Activated gamma-delta T cell treated with Interleukin-2 at 50 U/mL for 16 hours (primary cell): ENCODE results near the gene ZFAND3.
"Not testable (repeated sequence)": the region's sequence is repeated elsewhere in the genome, so short reads cannot be mapped to it uniquely, and the experiment has no call there.

ENCODE experiments used
- DNase-seq: peaks from one replicate; pipeline ENCODE4 v3.0.0-alpha.2; 2020

ZFAND3 gene

DNA sequence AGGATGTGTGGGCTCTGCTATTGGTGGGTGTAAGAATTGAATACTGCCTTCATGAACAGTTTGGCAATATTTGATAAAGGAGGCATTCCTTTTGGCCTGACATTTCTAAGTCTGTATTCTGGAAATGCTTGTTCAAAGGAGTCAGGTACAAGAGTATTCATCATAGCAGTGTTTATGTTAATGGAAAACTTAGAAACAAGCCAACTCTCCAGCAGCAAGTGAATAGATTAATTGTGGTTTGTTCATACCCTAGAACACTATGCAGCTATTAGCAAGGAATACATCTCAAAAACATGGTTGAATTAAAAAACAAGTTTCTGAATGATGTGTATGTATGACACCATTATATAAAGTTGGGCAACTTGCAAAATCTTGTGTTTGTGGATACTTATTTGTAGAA is 195.8 kb downstream of the ZFAND3 start:
- DNase-seq, result no peak

DNA sequence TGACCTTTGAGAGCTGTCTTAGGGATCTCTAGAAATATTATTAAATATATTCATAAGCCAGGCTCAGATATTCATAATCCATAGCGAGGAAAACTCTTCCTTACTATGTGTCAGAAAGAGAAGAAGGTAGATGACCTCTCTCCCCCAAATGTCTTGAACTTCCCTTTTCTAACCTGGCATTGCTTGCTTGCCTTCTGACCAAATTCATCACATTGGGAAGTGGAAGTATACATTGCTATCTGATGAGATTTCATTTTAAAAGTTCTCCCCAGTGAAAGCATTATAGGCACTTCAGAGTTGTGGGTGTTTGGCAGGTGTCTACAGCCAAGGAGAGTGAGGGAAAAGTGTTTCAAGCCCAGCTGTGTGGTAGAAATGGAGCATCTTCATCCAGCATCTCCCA is 197.3 kb downstream of the ZFAND3 start:
- DNase-seq, result no peak

DNA sequence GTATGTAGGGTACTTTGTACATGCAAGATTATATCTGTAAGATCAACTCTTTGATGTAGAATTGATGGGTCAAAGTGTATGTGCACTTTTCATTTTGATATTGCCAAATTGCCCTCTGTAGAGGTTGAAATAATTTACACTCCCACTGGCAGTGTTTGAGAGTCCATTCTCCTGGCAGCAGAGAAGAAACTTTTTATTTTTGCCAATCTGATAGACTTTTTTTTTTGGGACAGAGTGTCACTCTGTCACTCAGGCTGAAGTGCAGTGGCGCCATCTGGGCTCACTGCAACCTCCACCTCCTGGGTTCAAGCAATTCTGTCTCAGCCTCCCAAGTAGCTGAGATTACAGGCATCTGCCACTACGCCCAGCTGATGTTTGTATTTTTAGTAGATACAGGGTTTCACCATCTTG is 199.2 kb downstream of the ZFAND3 start:
- DNase-seq, result no peak

DNA sequence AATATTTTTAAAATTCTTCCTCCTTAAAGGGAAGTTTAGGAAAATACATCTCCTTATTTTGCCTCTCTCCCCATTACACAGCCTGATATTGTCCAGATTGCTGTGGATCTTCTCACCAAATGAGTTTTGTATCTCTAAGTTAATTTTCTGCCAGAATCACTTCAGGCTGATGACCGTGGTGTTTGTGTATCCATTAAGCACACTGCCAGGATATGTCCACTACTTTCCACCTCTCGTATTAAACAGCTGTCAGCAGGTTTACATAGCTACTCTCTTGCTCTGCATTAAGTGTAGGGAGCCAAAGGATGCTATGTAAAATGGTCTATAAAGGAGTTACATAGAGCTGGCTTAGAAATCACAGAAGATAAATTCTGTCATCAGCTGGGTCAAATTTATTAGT is 201.1 kb downstream of the ZFAND3 start:
- DNase-seq, result no peak

DNA sequence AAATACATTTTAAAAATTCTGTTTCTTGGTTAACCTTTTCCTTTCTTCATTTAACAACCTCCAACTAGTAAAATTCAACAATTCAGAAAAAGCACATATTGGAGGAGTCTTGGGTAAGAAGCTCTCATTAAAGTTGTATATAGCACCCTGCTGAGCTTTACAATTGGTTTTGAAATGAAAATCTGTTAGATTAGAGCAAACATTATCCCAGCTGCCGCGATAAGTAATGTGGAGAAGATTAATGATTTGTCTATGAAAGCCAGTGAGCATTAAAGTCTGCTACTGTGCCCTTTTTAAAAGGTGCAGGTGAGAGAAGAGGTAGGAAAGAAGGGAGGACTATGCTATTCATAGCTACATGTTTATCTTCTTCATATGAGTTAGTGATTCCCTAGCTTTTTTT is 201.5 kb downstream of the ZFAND3 start:
- DNase-seq, result no peak

DNA sequence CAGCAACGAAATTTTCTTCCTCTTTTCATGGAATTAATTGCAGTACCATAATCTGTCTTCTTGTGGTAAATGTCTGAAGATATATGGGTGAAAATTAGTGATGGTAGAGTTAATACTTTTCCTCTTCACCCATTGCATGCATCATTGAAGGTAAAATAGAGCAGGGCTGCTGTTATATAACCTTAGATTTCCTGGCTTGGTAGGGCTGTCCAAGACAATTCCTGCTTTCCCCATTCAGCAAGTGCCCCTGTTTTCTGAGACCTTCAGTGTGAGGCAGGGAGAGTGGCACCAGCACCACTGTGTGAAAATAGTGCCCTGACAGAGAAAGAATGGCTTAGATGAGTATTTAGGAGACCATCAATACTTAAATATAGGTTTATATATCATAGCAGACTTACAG is 202.0 kb downstream of the ZFAND3 start:
- DNase-seq, result no peak

DNA sequence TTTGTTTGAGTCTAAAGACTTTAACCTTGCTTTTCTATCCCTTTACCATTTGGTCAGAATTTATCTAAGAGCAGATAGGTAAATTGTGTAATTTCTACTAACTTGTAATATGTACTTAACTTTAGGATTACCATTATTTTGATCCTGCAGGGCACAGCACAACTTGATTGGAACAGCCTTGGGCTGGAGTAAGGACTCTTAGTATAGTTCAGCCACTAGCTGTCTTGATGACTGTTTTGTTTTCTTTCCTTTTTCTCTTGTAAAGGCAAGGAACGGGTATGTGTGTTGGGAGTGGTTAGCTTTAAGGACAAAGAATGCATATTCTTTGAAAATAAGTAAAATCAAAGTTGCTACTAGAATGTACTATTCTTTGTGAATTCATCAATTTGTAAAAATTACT is 203.2 kb downstream of the ZFAND3 start:
- DNase-seq, result no peak

DNA sequence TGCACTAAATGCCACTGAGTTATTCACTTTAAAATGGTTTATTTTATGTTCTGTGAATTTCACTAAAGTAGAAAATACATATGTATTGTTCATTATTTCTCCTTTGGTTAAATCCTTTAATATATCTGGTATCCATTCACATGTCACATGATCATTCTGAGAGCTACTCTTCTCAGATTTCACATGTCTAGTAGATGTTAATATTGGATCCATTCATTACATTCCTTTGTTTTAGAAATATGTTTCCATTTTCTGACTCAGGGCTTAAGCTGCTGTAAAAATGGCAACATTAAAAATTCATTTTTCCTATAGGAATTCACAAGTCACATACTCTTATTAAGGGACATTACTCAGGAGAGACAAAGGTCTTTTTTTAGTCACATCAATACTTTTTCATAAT is 205.4 kb downstream of the ZFAND3 start:
- no peak for DNase-seq

DNA sequence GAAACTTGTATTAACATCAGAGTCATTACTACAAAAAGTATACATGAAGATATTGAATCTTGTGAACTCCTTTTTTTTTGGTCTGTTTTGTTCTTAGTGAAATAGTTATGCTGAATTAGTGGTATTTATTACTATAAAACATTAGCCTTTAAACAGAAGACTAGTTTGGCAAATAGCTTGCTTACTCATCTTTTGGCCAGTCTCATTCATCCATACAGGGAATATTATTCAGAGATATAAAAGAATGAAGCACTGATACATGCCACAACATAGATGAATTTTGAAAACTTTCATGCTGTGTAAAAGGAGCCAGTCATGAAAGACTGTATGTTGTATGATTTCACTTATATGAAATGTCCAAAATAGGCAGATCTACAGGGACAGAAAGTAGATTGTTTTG is 205.9 kb downstream of the ZFAND3 start:
- DNase-seq, result no peak

DNA sequence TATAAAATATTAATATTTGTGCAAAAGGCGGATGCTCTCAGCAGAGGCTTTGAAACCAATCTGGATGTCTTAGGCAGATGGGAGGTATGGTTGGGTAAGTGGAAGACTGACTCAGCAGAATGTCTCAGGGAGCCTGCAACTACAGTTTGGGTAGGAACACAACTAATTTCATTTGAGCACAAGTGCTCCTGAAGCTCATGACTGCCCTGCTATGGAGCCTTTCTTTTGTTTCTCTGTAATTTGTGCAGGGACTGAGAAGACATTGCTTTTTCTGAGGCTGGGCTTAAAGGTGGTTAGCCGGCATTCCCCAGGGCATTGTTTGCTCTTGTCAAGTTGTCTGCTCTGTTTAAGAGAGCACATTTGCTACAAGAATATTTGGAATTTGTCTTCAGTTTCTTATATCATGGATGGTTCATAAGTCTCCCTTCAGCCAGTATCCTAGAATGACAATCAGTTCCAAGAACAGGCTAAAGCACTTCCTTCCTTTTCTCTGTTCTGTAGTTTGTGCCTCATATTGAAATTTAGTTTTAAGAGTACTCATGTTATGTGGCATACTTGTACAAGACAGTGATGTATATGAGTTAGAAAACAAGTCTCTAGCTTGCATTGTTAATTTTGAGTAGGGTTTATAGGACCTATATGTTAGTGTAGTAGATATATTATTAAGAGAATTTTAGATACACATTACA is 208.3 kb downstream of the ZFAND3 start:
- DNase-seq, result no peak

DNA sequence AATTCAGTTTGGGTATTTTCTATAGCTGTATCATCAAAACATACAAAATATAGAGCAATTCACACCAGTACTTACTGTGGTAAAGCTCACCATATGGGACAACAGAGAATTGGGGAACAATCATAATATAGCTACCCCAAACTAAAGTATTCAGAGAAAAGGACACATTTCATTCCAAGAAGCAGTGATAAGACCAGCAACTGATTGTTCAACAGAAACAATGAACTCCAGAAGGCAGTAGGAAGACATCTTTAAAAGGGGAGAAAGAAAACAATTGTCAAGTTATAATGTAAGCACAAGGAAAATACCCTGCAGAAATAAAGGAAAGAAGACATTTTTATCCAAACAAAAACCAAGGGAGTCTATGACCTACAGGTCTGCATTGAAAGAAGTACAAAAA is 210.9 kb downstream of the ZFAND3 start:
- no peak for DNase-seq

DNA sequence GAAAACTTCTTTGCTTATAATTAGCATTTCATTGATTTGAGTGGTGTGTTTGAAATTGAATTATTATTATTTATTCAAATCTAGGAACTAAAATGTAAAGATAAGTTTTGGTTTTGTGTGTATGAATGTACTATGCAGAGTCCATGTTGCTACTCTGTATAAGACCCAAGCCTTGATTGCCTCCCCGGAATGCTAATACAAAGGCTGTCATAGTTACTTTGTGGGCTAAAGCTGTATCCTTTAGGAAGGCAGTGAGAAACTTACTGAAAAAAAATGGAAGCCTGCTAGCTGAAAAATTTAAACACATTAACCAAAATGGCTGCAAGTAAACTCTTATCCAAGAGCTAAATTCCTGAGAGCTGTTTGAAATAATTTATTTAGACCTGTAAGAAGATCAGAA is 213.3 kb downstream of the ZFAND3 start:
- DNase-seq, result no peak

DNA sequence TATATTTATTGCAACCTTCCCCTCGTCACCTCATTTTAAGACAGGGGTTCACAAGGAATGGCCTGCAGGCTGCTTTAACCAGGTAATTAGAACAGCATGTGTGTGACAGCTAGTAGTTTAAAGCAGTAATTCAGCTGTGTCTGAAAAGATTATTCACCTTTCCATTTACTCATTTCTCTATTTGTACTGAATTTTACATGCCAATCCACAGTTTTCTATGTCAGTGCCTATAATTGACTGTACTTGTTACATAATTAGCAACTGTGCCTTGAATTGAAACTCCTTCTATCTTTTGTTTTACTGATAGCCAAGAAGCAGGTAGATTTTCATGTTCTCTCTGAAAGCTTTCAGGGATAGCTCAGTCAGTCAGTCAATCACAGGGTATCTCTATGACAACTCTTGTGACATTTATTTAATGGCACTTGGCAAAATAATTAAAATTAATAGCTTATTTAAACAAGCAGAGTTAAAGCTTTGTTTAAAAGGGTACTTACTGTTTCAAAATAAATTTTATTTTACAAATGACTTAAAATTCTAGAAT is 214.0 kb downstream of the ZFAND3 start:
- DNase-seq, result no peak

DNA sequence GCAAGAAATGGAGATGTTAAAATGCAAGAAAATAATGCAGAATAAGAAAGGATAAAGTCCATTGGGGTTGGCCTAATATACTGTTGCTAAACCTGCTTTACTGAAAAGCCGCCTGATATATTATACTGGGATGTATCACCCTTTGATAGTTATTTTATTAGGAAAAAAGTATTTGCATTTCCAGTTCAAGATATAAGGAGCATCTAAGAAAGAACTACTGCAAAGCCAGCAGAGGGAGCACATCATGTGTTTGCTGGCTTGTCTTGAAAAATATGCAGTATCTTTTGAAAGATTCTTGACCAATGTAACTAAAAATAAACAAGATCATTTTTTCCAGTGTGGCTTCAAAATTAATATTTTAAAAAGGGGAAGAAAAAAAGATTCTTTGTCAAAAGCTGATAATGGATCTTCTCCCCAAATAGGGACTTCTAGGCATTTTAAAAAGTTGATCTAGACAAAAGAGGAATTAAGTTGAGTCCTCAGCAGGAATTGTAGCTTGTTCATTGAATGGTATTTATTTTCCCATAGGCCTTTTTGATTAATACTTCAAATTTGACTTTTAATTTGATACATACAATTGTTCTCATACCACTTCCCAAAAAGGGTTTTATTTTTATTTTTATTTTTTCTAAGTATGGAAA is 214.9 kb downstream of the ZFAND3 start:
- no peak for DNase-seq

DNA sequence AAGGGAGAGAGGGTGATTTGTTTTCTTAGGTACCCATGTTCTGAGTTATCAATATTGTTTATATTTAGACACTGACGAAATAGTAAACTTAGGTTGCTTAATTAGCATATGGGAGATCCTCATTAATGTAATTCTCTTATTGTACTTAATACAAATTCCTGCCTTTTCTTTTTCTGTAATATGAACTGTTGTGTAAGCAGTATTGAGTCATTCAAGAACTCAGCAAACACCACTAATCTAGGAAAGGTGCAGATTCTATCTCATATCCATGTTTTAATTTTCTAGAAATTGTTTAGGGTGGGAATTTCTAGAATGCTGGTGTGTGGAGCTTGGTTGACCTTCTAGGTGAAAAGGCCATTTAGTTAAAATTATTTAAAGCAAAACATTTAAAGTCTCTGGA is 216.0 kb downstream of the ZFAND3 start:
- DNase-seq, result no peak

DNA sequence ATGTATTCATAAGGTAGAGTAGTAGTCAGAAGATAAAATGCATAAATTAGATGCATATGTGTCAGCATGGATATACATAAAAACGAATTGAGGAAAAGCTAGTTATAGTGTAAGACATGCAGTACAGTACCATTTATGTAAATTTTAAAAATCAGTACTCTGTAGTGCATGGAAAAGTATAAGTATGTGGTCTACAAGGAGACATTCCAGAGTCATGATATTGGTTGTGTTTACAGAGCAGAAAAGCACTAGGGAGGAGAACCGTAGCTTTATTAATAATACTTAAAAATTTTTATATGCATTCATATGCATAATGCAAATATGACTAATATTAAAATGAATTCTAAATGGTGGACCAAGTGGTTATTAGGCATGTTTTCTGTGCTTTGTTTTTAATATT is 220.0 kb downstream of the ZFAND3 start:
- DNase-seq, result no peak

DNA sequence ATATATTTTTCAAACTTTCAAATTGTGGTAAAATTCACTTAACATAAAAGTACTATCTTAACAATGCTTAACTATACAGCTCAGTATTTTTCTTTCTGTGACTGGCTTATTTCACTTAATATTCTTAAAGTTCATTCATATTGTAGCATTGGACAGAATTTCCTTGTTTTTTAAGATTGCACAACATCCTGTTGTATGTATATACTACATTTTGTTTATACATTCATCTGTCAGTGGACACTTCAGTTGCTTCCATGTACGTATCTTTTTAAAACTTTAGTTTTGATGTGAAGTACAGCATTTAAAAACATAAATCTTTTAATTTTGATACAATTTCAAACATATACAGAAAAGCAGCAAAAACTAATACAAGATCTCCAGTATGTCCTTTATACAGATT is 220.7 kb downstream of the ZFAND3 start:
- DNase-seq, result no peak

DNA sequence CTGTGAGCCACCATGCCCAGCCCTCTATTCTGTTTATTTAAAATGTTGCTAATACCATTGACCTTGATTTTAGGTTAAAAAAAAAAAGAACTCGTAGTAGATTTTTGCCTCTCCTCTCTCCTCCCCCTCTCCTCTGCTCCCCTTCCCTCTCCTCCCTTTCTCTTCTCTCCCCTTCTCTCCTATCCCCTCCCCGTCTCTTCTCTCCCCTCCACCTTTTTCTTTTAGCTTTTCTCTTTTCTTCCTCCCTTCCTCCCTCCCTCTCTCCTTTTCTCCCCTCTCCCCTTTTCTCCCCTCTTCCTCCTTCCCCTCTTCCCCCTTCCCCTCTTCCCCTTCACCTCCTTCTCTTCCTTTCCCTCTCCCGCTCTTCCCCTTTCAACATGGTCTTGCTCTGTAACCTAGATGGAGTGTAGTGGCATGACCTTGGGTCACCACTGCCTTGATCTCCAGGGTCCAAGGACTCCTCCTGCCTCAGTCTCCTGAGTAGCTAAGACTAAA is 223.8 kb downstream of the ZFAND3 start:
- no peak for DNase-seq

DNA sequence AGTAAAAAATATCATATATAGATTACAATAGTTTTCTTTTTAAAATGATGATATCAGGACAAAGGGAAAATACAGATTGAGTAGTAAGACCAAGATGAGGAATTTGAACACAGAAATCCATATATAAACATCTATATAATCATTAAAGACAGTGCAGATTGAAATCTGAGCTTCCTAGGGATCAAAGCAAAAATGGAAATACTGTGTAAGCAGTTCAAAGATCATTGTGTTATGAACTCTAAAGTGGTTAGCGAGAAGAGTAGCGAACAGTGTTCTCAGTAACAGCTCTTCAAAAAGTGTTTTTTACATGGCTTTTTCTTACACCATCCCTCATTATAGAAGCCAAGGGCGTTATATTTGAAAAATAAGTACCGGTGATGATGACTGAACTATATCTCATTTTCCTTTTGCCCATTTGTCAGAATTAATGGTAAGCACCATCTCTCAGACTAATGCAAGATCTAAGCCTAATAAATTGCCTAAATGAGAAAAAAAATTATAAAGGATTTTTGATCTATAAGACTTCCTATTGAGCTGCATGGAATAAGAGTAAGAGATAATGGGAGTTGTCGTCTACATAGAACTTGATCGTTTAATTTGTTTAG is 226.3 kb downstream of the ZFAND3 start:
- no peak for DNase-seq

DNA sequence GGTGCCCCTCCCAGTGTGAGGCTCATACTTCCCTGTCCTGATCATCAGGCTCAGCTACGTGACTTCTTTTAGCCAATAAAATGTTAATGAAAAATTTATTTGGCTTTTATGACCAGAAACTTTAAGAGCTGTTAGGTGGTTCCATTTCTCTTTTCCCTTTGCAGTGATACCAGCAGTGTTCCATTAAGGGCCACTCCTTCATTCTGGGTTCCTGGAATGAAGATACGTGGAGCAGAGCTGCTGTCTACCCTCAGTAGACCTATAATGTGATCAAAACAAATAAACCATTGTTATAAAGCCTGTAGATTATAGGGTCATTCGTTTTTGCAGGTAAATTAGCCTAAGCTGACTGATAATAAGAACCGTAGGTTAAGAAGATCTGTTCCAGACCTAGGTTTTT is 228.0 kb downstream of the ZFAND3 start:
- no peak for DNase-seq

DNA sequence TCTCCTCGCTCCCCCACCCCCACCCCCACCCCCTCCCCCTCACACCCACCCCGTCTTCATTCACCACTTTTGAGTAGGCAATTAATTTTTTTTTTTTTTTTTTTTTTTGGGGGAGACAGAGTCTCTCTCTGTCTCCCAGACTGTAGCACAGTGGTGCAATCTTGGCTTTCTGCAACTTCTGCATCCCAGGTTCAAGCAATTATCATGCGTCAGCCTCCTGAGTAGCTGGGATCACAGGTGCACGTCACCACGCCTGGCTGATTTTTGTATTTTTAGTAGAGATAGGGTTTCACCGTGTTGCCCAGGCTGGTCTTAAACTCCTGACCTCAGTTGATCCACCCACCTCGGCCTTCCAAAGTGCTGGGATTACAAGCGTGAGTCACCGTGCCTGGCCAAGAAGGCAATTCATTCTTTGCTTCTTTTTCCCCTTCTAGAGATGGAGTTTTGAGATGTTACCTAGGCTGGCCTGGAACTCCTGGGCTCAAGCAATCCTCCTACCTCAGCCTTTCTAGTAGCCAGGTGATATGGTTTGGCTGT is 230.4 kb downstream of the ZFAND3 start:
- not testable (repeated sequence) for DNase-seq

DNA sequence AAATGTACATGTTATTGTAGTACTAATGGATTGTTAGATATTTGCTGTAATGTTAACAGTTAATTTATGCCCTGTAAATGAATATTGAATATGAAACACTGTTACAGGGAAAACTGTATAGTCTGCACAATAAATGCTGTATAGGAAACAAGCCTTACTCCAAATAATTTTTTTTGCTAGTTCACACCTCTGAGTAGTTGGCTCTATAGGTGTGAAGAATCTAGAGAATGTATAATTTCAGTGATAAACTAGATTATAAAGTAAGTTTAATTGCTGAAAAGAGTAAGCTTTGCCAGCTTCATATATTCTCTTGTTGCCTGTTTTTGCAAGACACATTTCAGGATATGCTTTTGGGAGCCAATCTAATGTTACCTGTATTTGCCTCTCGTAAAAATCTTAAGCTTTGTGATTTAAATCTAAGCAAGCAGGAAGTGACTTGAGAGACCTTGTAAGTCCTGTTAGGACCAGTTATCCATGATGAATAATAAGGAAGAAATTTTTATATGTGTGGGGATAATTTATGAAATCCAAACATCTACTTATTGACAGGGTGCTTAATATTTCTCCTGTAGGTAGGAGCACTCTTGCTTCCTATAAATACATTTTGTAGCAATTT is 232.4 kb downstream of the ZFAND3 start:
- no peak for DNase-seq

DNA sequence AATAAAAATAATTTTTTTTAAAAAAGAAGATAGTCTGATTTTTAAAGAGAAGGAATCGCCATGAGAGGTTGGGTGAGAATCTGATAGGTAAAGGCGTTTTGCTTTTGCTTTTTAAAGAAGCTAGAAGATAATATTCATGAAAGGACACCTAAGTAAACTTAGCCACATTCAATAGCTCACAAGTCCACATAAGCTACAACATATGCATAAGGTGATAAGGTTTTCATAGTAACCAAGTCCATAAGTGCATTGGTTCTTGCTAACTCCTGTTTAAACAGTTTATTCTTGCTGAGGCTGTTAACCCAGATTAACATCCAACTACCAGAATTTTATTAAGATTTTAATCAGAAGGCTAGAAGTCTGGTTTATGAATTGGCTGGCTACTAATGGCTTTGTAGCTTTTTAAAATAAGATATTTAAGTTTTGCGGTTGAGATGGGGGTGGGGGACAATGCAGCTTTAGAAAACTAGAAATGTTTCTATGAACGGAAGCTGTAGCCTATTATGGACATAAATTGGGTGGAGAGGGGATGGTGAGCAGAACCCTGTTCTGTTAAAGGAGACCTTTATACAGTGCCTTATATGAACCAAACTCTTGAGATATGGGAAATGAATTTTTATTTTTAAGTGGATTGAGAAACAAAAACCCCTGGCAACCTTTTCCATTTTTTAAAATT is 235.1 kb downstream of the ZFAND3 start:
- DNase-seq, result no peak
